Posterior cingulate gyrus (tissue), 11 donors: ENCODE results near the gene ENTPD2.
"Not testable (repeated sequence)": the region's sequence is repeated elsewhere in the genome, so short reads cannot be mapped to it uniquely, and the experiment has no call there.

Experiments
- DNase-seq, 10 donors: peaks; one replicate each; pipeline versions ENCODE4 v3.0.0 to v3.0.0-alpha.2; 2020 to 2021; ENCODE audit warnings: mixed read lengths in 3 of 10
- intact Hi-C: fragments of 100-400 bp; cut with DNase I; formaldehyde crosslinking; loops from one replicate; pipeline ENCODE4 v1.15.1; 2023

ENTPD2 gene

DNA sequence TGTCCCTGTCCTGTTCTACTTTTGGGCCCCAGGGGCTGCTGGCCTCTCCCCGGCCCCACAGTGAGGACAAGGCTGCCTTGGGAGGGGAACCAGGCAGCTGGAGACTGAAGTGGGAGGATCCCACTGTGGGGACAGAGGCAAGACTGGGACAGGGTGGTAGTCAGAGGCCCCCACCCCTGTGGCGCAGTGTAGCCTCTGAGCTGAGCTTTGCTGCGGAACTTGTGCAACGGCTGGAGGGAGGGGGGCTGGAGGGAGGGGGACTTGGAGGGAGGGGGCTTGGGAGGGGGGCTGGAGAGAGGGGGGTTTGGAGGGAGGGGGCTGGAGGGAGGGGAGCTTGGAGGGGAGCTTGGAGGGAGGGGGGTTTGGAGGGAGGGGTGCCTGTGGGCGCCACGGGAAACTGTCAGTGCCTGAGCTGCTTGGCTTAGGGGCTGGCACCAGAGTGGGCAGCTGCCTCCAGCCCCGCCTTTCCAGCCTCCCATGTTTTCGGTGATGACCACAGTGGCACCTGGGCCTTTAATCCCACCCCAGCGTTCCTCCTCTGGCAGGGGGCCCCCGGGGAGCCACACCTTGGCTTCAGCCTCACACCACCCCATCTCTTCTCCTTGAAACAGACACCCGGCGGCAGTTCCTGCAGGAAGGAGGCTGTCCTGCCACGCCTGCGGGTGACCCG is 19.7 kb downstream of the ENTPD2 start:
- DNase-seq, result no peak
- intact Hi-C loops, result no loop called here

DNA sequence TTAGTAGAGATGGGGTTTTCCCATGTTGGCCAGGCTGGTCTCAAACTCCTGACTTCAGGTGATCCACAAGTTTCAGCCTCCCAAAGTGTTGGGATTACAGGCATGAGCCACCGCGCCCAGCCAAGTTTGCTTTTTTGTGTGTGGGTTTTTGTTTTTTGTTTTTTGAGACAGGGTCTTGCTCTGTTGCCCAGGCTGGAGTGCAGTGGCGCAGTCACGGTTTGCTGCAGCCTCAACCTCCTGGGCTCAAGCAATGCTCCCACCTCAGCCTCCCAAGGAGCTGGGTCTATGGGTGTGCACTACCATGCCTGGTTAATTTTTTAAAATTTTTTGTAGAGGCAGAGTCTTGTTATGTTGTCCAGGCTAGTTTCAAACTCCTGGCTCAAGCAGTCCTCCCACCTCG is 20.4 kb downstream of the ENTPD2 start:
- intact Hi-C loops, DNase-seq: not testable (repeated sequence)

DNA sequence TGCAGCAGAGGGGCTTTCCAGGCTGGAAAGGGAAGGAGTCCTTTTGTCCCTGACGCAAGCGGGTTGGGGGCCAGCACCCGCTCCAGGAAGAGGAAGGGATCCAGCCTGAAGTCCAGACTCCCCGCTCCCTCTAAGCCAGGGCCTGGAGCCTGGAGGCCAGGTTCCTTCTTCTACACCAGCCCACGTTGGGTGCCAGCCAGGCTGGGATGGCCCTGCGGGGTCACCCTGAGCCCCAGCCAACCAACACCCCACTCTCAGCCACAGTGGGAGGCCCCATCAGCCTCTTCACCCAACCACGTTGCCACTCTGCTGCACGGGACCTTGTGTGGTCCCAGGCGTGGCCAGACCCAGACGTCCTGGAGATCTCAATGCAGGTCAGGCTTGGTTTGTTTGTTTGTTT is 21.0 kb downstream of the ENTPD2 start:
- DNase-seq, result no peak
- intact Hi-C loops, result no loop called here

DNA sequence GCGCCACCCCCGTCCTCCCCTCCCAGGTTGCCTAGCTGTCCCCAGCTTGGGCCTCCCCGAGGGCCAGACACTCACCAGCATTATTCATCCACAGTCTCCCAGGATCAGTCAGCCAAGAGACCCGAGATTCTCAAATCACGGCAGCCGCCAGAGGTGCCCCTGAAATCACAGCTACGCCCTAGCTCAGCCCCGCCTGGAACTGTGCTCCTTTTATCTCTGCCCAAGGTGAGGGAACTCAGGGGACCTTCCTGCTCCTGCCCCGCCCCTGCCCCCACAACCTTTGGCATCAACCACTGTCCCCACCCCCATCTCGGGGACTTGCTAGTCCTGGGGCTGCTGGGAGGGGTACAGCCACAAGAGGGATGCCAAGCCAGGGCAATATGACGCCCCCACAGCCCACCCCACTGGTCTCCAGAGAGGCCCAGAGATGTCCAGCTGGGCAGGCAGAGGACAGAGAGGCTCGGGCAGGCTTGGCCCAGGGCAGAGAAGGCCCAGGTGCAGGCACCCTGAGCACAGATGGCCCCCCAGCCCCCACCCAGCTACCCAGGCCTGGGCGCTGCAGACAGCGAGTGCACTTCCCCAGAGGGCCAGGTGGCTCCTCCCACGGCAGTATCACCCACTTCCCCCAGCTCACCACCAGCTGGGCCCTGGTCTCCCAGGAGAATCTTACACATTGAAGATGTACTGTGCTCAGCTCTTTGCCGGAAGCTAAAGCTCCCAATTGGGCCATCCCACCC is 21.8 kb downstream of the ENTPD2 start, which contains the start of gene FUT7:
FUT7 (minus strand) TSS at position 185 of the 737 bp plus-strand sequence; CDS start at position 88, 97 bp downstream.
- intact Hi-C loops, result no loop called here

DNA sequence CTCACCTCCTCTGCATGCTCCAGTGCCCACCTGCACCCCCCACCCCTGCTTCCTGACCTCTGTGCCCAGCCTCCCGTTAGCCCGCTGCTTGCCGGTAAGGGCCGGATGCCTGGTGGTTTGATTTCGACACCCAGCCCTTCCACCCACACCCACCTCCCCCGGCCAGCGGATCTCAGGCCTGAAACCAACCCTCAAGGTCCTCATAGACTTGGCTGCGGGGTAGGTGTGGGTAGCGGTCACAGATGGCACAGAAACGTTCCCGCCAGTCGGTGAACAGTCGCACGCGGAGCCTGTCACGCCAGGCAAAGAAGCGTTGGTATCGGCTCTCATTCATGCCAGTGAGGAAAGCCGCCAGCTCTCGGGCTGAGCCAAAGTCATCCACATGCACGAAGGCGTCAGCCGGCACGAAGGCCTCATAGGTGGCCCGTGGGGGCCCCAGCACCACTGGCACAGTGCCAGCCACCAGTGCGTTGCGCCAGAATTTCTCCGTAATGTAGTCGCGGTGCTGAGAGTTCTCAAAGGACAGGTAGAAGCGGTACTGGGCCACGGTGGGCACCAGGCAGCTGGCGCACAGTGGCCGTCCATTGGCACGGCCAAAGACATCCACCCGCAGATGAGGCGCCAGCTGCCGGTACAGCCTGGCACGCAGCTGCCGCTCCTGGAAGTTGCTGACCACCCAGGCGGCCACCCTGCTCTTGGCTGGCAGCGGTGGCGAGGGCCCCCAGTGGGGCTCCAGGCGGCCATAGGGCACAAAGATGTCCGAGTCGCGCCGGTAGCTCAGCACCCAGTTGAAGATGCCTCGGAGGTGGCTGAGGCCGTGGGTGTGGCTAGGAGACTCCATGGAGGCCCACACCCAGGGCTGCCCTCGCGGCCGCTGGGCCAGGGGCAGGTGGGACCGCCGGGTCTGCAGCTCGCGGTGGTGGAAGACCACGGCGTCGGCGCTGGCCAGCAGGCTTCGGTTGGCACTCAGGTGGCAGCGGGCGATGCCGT is 23.0 kb downstream of the ENTPD2 start:
- peak in 1 of 10 donors; percentile 88 for DNase-seq
- intact Hi-C loops, result no loop called here

More for the DNA sequence above, 21.8 kb downstream of the ENTPD2 start, which contains the start of gene FUT7:
- DNase-seq, result no peak

DNA sequence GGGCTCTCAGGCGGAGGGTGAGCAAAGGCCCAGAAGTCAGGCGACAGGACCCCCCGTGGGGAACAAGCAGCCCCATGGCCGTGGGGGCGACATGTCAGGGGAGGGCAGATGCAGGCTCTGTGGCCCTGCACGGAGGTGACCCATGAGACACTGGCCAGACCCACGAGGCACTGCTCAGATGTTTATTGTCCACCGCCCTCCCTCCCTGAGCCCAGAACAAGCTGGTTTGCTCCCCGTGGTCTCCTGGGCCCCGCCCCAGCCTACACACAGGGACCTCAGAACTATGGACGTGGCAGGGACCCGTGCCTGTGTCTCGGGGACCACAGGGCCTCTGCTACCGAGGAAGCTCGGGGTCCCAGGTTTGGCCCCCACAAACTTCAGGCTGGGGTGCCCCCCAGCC is 23.9 kb downstream of the ENTPD2 start:
- no peak for DNase-seq
- intact Hi-C loops, result no loop called here

DNA sequence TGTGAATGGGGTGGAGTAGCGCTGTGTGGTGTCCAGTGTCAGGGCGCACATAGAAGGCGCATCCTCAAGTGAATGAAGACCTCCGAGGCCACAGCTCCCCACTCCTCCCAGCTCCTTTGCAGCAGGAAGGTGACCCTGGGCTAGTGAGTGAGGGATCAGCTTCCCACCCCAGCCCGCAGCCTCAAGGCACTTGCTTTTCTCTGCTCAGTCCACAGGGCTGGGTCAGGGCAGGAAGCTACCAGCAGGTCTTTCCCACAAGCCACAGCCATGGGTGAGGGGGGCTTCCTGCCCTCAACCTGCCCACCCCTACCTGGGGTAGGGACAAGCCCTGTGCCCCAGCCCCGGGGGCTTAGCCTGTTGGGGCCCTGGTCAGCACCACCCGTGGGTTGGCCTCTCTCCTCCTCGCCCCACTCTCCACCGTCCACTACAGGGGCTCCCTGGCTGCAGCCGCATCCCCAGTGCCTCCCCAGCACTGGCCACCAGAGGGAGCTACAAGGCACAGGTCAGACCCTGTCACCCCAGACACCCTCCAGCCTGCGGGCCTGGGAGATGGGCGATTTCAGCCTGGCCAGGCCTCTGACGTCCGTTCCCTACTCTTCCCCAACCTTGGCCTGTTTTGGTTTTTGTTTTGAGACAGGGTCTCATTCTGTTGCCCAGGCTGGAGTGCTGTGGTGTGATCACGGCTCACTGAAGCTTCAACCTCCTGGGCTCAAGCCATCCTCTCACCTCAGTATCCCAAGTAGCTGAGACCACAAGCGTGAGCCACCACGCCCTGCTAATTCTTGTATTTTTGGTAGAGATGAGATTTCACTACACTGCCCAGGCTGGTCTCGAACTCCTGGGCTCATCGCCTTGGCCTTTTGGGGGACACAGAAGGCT is 24.6 kb downstream of the ENTPD2 start:
- intact Hi-C loops, result loop anchor here (5.0 kb wide), 1 partner anchor 242 kb away; no protein-coding TSS in a partner anchor
- peak; percentile 61 to 97 (median 84) for DNase-seq

DNA sequence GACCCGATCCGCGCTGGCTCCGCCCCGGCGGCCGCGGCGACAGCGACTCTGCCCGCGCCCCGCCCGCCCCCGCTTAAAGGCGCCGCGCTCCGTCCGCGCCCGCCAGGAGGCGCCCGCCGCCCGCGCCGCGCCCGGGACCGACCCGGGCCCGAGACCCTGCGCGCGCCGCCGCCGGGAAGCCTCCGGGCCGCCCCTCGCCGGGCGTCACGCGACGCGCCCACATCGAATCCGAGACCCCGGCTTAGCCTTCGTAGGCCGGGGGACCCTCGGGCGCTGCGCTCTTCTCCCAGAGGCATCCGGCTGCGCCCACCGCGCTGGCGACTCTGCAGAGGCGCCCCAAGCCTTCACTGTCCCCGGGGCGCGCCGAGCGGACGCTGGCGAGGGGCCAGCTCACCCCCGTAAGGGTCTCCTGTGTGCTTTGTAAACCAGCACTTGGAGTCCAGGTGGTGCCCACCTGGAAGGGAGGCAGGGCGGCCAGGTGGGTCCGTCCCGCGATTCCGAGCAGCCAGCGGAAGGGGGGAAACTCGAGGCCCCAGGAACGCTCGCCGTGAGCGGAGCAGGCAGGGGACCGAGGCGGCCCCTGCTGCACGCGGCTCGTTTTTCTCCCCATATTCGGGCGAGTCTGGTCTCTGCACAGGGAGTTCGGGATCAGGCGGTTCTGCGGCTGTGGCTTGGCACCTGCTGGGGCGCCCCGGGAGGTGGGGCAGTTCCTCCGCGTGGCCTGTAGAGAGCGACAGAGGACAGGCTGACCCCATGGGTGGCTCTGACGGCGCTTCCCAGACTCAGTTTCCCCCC is 25.4 kb downstream of the ENTPD2 start:
- peak in 8 of 10 donors; percentile 63 to 96 (median 73) for DNase-seq
- intact Hi-C loops, result loop anchor here (5.0 kb wide), 1 partner anchor 241 kb away; no protein-coding TSS in a partner anchor

DNA sequence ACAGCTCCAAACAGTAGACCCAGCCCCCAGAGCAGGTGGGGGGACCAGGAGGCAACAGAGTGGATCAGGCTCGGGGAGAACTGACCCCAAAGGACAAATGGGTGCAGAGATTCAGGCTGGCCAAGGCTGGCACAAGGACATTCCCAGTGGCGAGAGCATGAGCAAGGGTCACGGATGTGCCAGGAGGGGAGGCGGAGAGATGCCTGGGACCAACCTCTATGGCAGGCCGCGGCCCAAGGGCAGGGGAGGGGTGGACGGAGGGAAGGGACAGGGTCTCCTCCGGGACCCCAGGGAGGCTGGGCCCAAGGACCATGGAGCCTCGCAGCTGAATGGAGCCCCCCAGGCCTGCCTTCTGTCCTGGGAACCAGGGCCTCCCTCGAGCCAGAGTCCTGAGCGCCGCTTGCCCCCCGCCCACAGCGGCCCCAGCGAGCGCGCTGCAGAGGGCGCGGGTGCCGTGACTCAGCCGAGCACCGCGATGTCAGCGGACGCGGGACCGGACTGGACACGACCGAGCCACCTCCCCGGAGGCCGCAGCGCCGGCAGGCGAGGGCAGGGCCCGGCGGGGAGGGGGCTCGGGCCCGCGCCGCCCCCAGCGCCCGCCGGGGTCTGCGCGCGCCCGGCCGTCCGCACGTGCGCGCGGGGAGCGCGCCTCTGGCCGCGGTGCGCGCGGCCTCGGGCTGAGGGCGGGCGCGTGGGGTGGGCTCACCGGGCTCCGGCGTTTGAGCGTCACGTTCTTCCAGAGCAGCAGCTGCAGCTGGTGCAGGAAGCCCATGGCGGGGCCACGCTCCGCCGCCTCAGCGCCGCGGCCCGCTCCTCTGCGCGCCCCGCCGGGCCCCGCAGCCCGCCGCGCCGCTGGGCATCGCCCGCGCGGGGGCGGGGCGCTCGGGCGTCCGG is 26.2 kb downstream of the ENTPD2 start, which contains the start of gene ABCA2:
ABCA2 (minus strand) TSS at position 869 of the 894 bp plus-strand sequence; CDS start at position 772, 97 bp downstream.
- intact Hi-C loops, result loop anchor here (5.0 kb wide), 1 partner anchor 240 kb away; no protein-coding TSS in a partner anchor
- DNase-seq, result no peak

DNA sequence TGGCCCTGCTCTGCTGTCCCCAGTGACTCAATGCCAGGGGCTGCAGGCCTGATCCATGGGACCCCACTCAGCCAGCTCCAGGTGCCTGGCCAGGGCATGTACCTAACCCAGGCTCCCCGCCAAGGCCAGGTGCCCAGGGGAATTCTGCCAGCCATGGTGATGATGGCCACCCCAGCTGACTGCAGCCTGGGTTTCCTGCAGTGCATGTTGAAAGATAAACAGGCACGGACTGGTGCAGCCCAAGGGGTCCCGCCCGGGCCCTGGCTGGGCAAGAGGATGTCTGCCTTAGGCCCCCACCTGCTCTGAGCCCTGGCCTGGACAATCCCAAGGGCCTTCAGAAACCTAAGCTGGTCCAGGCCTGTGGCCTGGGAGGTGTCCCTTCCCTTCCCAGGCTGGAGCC is 27.0 kb downstream of the ENTPD2 start:
- intact Hi-C loops, result loop anchor here (5.0 kb wide), 1 partner anchor 240 kb away; no protein-coding TSS in a partner anchor
- DNase-seq, result no peak

DNA sequence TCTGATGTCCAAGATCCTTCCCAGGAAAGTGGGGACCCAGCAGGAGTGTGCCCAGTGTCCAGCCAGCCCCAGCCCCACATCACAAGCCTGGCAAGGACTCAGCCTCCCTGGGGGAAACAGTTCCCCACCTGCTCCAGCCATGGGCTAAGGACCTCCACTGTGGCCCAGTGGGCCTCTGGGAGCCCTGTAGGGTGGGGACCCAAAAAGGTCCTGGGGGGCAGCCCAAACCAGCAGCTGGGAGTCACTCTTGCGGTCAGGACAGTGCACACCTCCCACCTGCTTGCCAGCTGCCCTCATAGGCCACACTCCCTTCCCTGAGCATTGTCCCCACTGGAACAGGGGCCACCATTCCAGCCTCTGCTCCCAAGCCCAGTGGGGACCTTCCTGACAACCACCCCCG is 27.5 kb downstream of the ENTPD2 start:
- intact Hi-C loops, result loop anchor here (5.0 kb wide), 1 partner anchor 239 kb away; no protein-coding TSS in a partner anchor

DNA sequence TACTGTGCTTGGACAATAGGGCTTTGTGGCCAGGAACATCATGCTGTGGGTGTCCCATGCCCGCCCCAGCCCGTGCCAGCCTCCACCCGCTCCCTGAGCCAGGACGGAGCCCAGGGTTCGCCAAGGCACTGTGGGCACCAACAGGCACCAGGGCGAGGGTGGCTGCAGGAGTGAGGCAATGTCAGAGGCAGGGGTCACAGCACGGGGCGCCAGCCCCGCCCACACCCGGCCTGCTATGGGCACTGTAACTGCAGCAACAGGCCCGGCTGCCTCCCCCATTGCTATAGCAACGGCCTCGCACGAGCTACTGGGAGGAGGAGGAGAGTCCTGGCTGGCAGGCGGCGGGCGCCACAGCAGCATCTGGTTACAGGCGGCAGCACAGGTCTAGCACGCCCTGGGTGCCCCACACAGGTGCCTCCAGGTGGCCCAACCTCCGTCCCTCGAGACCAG is 28.3 kb downstream of the ENTPD2 start:
- DNase-seq, result peak; percentile 93 to 100 (median 97)
- intact Hi-C loops, result loop anchor here (5.0 kb wide), 1 partner anchor 238 kb away; no protein-coding TSS in a partner anchor

More for the DNA sequence above, 27.5 kb downstream of the ENTPD2 start:
- no peak for DNase-seq

DNA sequence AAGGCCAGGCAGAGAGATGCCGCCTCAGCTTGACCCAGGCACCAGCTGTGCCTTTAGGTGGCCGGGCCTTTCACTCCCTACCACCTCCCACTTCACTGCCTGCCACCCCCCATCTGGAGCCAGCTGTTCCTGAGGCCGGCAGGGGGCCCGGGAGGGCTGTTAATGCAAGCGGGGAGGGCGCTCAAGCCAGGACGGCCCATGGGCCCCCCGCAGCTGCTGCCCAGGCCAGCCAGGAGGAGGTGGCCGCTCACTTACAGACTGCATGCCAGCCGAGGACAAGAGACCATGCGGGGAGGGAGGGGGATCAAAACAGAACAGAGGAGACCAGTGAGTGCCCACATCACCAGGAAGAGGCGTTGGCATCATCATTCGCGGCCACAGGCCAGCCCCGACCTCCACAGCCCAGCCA is 30.3 kb downstream of the ENTPD2 start:
- DNase-seq, result peak in 6 of 10 donors; percentile 54 to 95 (median 69)
- intact Hi-C loops, result no loop called here

DNA sequence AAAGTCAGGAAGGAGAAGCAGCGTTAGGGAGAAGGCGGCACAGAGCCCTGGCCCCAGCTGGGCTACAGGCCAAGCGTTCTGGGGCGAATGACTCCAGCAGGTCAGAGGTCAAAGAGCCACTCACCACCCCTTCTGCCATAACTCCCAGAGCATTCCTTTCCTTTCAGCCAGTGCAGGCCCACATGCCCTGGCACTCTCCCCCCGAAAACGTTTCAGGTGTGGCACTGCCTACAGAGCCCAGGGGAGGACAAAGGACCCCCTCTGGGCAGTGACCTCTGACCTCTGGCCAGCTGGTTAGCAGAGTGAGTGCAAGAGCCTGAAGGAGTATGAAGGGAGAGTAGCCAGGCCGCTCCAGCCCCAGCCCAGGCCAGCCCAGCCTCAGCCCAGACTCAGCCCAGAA is 30.7 kb downstream of the ENTPD2 start:
- intact Hi-C loops, result no loop called here

DNA sequence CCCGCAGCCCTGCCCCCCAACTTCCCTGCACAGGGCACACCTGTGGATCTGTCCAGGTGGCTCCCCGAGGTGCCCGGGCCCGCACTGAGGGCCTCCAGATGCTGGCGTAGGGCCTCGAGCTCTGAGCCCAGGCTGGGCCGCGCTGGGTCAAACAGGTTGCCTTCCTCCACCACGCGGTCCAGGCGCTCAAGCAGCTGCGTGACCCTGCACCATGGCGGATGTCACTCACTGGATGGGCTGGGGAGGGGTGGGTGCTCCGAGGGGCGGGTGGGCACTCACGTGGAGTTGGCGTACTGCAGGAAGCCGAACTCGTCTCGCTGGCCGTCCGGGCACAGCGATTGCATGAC is 31.2 kb downstream of the ENTPD2 start:
- no peak for DNase-seq

More for the DNA sequence above, 30.7 kb downstream of the ENTPD2 start:
- DNase-seq, result no peak

DNA sequence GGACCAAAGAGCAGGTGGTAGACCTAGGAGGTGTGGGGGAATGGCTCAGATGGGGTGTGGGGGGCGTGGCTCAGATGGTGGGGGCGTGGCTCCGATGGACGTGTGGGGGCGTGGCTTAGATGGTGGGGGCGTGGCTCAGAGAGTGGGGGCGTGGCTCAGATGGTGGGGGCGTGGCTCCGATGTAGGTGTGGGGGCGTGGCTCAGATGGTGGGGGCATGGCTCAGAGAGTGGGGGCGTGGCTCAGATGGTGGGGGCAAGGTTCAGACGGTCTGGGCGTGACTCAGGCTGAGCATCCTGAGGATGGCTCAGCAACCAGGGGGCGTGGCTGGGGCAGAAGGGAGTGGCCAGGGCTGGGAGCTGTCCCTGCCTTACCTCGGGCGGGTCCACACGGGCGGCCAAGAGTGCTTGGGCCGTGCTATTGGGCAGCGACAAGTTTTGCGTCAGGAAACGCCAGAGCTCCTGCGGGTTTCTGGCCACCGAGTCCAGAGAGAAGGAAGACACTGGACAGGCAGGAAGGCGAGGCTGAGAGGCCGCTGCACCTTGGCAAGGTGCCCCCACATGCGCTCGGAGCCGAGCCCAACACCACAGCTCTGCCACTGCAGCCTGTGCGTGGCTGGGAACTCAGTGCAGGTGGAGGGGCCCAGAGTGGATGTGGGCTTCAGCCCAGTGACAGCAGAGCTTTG is 31.7 kb downstream of the ENTPD2 start:
- DNase-seq, result peak; percentile 76 to 99 (median 88)
- intact Hi-C loops, result no loop called here

More for the DNA sequence above, 31.2 kb downstream of the ENTPD2 start:
- intact Hi-C loops, result no loop called here
